CD4-positive, alpha-beta T cell treated with Interleukin-17A for 1 hour (primary cell): Measurements from ENCODE around the gene KIAA1671.

Experiments used
- DNase-seq: peaks from one replicate; pipeline ENCODE4 v3.0.0-alpha.2; 2020

Gene KIAA1671

DNA sequence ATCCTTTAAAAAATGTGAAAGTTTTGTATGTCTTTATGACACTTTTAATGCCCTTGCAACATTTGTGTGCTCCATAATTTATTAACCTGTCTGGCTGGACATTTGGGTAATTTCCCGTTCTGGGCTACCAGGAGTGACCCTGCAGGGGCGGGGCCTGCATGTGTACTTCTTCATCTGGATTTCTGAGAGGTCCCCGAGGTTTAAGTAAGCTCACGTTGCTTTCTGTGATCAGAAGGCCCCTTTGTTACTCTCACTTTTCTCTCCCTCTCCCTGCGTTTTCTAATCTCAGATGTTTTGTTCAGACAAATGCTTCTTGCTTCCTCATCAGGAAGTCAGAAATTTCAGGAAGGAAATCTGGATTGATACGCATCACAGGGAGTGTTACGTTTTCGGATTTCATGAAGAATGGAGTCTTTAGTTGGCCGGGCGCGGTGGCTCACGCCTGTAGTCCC lies 168.3 kb downstream of the KIAA1671 start:
- DNase-seq, result no peak

DNA sequence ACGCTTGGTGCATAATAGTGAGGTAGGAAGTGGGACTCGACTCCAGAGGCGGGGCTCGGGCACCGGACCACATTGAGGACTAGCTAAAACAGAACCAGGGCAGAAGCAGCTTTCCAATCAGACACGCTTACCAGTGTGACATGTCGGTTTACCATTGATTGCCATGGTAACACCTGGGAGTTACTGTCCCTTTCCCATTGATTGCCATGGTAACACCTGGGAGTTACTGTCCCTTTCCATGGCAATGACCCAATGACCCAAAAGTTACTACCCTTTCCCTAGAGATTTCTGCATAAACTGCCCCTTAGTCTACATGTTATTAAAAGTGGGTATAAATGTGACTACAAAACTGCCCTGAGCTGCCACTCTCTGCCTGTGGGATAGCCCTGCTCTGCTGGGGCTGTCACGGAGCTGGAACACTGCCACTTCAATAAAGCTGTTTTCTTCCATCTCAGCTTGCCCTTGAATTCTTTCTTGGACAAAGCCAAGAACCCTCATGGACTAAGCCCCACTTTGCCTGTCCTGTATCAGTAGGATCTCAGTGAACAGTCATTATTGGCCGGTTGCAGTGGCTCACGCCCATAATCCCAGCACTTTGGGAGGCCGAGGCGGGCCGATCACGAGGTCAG lies 169.7 kb downstream of the KIAA1671 start:
- DNase-seq, result no peak

DNA sequence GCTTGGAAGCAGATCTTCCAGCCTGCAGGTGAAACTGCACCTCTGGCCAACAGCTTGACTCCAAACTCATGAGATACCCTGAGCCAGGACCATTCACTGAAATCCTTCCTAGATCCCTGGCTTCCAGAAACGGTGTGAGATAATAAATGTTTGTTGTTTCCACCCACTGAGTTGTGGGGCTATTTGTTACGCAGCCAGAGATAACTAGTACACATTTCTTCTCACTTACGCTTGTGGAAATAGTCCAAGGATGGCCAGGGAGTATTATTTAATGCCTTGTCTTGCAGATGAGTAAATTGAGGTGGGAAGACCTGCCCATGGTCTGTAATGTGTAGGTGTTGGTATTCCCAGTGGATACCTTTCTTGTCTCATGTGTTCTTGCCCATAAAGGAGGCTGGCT lies 171.2 kb downstream of the KIAA1671 start:
- DNase-seq, result no peak

DNA sequence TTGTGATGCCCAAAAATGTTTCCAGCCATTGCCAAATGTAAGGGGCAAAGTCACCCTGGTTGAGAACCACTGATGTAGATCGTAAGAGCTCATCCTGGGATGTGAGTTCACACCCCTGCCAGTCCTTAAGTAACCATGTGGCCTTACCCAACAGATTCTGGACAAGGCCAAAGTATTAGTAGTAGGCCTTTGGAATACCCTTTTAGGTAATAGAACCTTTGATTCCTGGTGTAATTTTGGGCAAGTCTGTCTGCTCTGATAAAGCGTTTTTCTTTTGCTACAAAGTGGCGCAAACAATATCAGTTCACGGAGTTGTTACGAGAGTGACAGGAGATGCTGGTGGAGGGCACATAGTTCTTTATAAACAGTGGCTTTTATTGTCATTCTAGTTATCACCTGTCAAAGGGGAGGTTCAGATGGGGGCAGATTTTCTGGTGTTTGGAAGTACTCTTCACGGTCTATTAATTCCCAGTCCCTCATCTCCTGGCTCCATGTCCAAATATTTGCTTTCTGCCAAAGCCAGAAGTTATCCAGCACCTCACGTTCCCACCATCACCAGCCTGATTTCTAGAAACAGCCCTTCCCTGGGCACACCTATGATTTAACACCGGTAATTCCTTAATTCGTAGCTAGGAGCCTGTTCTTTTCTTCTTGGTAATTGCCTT lies 173.3 kb downstream of the KIAA1671 start:
- DNase-seq, result no peak

DNA sequence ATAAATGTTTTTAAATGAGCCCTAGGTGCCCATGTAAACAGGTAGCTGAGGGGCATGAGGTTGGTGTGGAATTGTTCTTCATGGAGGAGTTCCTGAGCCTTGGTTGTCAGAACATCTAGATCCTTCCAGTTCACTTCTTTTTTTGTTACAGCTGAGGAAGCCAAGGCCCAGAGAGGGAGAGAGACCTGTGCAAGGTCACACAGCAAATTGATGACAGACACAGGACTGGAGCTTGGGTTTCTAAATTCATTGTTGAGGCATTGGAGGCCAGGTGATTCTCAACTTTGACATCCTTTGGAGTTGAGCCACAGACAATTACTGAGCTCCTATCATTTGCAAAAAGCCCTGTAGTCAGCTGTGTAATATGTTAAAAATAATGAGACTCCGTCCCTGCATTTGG lies 174.0 kb downstream of the KIAA1671 start:
- no peak for DNase-seq

DNA sequence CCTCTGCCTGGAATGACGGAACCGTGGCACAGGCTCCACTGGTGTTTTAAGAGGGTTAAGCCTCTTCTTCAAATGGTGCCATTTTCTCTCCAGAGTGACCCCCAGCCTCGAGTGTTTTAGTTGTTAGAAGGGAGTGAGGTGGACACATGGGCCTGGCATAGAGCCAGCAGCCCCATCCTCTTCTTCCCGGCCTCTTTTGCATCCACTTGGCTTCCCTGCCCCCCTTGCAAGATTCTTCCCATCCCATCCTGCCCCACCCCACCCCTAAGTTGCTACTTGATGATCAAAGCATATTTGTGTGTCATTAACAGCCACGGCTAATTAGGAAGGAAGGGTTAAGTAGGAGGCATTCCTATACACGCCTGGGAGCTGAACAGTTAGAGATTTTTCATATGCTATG lies 174.8 kb downstream of the KIAA1671 start:
- no peak for DNase-seq

DNA sequence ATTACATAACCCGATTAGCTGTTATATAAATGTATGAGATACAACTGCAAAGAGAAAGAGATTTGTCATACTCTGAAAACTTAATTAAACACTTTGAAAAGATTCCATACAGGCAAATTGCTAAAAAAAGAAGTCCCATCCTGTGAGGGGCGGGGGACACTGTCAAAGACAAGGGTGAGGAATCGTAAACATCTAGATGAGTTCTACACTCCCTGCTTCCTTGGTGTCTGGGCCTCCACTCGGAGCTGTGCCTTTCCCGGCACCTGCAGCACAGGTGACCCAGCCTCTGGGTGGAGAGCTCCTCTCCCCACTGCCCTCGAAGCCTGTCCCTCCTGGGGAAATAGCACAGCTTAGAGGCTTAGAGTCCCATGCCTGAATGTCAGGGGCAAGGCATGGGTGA lies 177.9 kb downstream of the KIAA1671 start:
- no peak for DNase-seq

DNA sequence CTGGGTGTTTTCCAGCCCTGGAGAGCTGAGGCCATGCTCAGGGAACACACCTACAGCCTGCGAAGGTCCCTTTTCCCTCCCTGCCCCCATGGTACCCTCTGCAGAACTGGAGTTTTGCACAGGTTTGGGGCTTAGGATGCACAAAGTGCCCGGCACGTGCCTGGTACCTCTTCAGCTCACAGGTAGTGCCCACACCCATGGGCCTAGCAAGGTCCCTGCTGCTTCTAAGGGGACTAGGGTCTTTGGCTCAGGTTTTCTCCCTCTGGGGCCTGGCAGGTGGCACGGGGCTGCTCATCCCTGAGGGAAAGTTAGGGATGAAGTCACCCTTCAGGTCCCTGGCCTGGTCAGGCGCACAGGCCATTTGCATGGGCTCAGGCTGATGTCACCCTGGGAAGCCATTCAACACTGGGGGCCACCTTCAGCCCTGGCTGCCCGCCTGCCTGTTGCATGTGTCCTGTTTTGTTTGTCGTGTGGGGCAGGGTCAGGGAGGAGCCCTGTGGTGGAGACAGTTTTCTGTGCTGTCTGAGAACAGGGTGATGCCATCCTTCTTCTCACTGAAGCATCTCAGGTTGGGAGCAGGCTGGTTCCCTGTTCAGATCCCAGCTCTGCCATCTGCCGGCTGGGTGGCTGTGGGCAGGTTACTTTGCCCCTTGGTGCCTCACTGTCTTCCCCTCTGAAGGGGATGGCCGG lies 178.8 kb downstream of the KIAA1671 start:
- DNase-seq, result no peak

DNA sequence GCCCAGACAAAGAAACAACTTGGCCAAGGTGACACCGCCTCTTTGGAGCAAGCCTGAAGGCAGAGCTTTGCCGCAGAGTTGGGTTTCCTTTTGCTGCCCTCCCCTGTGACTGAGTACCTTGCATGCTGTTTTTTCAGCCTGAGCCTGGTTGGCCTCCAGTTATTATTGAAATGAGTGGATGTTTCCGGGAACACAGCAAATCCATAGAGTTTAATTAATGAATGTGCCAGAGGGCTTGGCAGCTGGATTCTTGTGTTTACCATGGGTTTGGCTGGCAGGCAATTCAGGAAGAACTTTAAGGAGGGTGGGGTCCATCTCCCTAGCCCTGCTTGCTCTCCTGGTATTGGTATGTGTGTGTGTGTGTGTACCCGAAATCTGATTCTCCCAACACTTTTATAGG lies 181.5 kb downstream of the KIAA1671 start:
- DNase-seq, result no peak

DNA sequence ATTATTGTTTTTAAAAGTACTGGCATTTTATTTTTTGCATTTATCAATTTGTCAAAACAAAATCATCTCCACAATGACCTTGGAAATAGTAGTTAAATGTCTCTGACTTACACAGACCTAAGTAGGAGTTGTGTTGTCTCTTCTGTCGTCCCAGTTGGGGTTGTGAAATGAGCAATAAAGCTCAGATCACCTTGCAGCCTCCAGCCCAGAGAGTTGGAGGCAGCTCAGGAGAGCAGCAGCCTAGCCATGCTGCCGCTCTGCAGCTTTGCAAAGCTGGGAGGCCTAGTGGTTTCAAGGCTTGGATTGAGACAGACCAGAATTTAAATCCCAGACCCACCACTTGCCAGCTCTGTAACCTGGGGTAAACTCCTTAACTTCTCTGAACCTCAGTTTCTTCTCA lies 181.9 kb downstream of the KIAA1671 start:
- no peak for DNase-seq

DNA sequence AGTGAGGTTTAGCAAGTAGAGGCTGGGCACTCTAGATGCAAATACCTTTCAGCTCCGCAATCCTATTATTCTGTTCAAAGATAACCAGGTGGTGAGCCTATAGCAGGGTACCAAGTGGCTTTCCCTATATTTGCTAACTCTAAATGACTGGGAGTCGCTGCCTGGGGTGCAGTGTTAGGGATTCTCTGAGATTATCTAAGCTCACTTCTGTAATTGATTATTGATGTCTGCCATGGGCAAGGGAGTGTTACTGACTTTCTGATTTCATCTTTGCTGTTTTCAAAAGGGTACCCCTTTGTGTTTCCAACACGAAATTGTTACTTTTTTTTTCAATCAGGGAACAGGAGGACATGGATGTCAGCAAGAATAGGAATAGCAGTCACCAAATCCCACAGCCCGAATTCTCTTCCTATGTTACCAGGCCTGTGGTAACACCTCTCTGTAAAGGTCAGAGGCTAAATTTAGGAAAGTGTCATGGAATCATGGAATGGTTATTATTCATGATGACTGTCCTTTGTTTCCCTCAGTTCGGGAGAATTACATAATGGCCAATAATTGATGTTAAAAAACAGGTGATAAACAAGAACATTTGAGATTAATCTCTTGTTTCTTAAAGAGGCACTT lies 184.5 kb downstream of the KIAA1671 start:
- DNase-seq, result no peak

DNA sequence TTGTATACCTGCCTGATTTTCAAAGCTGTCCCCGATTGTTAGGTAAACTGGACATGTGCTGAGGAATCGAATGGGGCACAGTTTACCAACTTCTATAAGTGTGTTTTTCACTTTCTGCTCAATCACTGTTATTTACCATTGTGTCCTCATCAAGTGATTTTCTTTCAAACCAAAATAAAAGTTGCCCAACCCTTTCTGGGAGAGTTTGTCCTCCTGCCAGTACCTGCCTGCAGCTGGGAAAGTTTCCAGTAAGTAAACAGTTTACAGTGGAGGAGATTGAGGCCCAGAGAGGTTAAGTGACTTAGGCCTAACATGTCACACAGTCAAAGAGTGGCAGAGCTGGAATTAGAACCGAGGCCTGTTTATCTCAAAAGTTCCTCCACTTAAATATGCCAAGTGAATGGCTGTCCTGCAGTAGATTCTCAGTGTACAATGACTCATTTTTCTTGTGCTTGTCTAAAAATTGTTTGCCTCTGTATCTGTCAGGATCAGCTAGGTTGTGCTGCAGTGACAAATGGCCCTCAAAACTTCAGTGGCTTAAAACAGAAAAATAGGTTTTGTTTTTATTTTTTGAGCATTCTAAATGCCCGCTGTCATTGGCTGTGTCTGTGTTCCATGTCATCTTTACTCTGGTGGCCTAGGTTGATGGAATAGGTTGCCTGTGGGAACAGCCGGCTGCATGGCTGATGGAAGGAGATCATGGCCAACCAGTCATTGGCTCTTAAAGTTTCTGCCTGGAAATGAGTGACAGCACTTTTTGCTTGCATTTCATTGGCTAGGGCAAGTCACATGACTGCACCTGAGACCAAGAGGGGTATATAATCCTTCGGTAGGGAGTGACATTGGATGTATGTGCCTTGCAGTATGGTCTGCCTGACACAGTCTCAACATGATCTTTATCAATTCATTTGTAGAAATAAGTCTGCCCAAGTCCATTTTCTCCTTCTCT lies 185.3 kb downstream of the KIAA1671 start:
- DNase-seq, result peak; percentile 3

DNA sequence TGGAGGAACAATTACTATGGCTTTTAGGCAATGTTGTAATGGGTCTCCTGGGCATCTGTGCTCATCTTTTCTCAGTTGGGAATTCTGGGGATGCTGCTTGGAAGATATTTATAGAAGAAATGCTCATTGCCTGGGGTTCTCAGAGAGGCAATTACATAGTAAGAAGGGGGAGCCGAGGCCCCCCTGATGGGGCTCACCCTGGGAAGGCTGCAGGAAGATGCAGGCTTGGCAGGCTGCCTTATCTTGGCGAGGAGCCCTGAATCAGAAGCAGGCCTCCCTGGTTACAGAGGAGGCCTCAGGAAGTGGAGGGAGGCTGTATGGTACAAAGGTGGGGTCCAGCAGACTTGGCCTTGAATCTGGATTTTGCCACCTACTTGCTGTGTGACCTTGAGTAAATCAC lies 186.5 kb downstream of the KIAA1671 start:
- no peak for DNase-seq

DNA sequence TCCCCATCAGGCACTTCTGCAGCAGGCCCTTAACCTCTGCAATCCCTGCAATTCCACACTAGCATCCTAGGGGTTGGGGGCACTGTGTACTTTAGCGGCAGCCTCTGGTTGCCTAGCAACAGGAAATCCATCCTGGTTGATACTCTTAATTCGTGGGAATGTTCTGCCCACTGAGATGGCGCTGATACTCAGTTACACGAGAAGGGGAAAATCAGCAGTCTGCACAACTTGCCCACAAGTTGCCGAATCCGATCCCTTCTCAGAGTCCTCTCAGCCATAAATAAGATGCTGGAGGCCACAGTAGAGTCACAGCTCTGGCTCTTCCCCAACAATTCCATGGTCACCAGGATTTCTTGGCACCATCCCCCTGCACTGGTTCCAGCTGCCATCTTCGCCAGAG lies 189.6 kb downstream of the KIAA1671 start:
- no peak for DNase-seq

DNA sequence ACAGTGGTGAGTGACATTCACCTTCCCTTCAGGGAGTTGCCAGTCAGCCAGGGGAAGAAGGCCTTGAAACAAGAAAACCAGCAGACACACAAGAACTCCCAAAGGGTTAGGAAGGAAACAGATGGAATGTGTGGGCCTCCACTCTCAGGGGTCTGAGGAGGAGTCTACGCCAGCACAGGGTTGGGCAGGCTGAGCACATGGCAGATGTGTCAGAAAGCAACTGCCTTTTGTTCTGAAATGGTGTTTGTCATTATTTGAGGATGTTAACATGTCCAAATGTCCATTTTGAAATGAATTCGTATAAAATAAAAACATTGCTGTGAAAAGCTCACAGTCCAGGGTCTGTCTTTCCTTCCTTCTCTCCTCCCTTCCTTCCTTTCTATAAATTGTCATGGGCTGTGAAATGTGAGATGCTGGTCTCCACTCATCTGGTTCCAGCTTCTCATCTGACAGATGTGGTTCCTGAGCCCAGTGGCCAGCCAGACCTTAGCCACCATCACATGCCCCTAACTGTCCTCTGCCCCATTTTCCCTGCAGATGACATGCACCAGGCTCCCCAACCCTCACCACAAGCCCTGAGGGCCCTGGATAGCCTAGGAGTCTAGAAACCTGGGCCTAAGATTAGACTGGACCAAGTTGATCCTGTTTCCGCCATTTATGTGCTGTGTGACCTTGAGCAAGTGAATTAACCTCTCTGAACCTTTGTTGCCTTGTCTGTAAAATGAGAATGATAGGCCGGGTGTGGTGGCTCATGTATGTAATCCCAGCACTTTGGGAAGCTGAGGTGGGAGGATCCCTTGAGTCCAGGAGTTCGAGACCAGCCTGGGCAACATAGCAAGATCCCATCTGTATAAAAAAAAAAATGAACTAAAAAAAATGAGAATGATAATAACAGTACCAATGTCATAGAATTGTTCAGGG lies 190.9 kb downstream of the KIAA1671 start:
- DNase-seq, result no peak

DNA sequence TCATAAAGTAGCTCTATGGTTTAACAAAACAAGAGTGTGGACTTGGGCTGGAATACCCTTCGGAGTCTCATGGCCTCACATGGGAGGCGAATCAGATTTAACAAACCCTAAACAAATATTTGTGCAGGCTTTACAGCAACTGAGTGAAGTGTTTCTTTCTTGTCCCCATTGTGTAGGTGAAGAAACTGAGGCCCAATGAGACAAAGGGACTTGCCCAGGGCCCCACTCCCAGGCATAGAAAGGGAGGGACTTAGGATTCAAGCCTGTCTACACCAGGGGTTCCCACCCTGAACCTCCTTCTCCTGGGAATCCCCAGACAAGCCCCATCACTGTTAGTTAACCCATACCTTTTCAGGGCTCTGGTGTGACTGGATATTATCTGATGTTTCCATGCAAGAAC lies 192.0 kb downstream of the KIAA1671 start:
- no peak for DNase-seq

DNA sequence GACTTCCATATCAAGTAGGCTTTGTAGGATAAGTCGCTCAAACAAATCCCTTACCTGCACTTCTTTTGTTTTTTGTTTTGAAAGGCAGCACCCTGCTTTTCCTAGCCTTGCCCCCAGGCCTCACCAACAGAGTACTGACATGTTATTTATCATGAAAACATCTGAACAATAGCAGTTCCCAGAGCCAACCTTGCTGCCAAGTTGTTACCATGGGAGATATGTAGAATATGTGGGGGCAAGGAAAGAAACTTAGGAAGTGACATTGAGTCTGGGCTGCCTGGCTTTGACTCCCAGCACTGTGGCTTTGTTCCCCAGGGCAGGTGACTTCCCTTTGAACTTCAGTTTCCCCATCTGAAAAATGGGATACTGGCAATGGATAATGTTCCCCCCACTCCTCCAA lies 193.8 kb downstream of the KIAA1671 start:
- no peak for DNase-seq

DNA sequence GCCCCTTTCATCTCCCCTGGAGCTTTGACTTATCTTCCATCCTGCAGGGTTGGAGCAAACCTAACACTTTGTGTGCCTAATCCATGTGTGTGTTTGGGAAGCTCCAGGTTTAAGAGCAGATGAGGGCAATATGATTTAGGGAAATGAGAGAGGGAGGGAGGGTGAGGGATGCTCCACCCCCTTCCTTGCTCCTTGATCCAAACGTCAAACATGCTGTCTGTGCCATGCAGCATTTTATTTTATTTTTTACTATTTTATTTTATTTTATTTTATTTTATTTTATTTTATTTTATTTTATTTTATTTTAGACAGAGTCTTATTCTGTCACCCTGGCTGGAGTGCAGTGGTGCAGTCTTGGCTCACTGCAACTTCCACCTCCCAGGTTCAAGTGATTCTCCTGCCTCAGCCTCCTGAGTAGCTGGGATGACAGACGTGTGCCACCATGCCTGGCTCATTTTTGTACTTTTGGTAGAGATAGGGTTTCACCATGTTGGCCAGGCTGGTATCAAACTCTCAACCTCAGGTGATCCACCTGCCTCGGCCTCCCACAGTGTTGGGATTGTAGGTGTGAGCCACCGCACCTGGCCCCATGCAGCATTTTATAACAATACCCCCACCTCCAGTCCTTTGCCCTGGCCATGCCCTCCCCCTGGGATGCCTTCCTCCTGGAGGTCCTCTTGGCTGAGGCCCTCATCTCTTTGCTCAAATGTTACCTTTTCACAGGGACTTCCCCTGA lies 194.6 kb downstream of the KIAA1671 start:
- DNase-seq, result no peak

DNA sequence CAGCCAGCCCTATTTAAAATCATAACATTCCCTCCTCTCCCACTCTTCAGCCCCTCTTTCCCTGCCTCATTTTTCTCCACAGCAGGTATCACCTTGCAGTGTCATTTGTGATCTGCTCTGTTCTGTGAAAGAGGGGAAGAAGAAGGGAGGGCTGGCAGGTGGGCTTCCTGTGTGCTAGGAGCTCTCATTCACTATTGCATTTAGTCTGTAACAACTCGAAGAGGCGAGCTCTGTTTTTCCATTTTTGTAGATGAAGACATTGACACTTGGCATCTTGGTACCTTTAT lies 195.1 kb downstream of the KIAA1671 start:
- no peak for DNase-seq

DNA sequence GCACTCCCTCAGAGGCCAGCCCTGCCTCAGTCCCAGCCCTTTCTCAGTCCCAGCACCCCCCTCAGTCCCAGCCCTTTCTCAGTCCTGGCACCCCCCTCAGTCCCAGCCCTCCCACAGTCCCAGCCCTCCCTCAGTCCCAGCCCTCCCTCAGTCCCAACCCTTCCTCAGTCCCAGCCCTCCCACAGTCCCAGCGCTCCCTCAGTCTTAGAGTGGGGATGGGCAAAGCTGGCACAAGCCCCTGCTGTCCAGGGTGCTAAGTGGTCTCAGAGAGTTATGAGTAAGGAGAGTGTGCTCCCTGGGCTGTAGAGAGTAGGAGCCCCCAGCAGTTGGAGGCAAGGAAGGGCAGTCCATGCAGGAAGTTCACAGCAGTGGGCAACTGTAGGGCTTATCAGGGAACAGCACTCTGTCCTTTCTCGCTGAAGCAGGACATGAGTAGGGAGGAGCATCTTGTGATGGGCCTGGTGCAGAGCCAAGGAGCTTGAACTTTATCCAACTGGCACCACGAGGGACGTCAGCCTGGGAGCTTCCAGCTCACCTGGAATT lies 195.7 kb downstream of the KIAA1671 start:
- DNase-seq, result no peak

DNA sequence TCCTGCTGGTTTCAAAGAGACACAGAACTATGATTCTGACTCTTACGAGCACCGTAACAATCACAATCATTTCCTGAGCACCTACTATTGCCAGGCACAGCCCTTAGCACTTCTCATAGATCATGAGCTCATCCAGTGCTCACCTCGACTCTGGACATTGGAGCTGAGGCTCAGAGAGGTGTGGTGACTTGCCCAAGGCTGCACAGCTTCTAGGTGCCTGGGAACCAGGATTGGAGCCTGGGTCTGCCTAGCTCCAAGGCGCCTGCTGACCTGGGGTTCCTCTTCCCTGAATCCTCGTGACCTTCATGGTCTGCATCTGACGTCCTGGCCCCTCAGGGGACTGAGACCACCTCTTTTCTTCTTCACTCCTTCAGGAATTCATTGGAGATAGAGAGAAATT lies 196.5 kb downstream of the KIAA1671 start:
- DNase-seq, result no peak
